Measurements from ENCODE around the gene VTA1. TPM values are rescaled to one million over a fixed set of nuclear protein-coding genes. Genes with fewer than 3 reads are reported as not detected.
A peak's percentile ranks its signal among the peaks of the same experiment; 100 is the strongest.

VTA1 gene
- total and polyA plus RNA-seq, 2 of the 4 experiments (the other 2 are of a cell fraction) = 60.9 to 120 TPM

GRCh38 chr6:142189057-142189456 lies 42.0 kb downstream of the VTA1 start:
- Histone ChIP-seq H3K56ac (ENCODE audit: extremely low read depth, insufficient read depth, low read length) (no peak overlapping the region), H3K4me2 (ENCODE audit: low read depth, low read length) (no peak overlapping the region), H3K4me3 (ENCODE audit: insufficient read depth, low read depth, low read length) (no peak overlapping the region), H3K36me3 (ENCODE audit: control insufficient read depth, insufficient read depth, low read length) (no peaks in the 10 kb centered on the region), H3K27ac (ENCODE audit: insufficient read depth, low read length) (no peak overlapping the region), H3K18ac (ENCODE audit: low read depth, low read length) (no peak overlapping the region), H2AK9ac (replicated peaks; ENCODE audit: low read depth, low read length, poor library complexity) (no peak overlapping the region), H3K27me3 (ENCODE audit: control insufficient read depth, insufficient read depth, low read length) (no peaks in the 10 kb centered on the region), H4K20me1 (ENCODE audit: insufficient read depth, low read length) (no peaks in the 10 kb centered on the region), H3K79me1 (ENCODE audit: low read depth in 1 of 2, low read length in 2 of 2) (peaks cover 5 to 18% of the 10 kb centered on the region in 2 experiments; a peak in 3 of 4 replicates), H2AFZ (replicated peaks; ENCODE audit: low read length, poor library complexity) (no peak overlapping the region), H4K5ac (ENCODE audit: low read depth, low read length) (no peak overlapping the region), H2BK120ac (ENCODE audit: low read depth, low read length) (no peak overlapping the region), H3K23ac (ENCODE audit: low read depth, low read length) (no peak overlapping the region), H4K91ac (ENCODE audit: insufficient read depth, low read depth, low read length) (no peak overlapping the region), H3K9me1 (ENCODE audit: insufficient read depth, low read length) (peaks cover 2% of the 10 kb centered on the region; the same call in 1 of the 2 replicates), H3K14ac (replicated peaks; ENCODE audit: low read depth, low read length) (no peak overlapping the region), H2BK15ac (ENCODE audit: low read depth, low read length) (no peak overlapping the region), H3K4ac (ENCODE audit: low read depth, low read length) (no peak overlapping the region), H3K9ac (ENCODE audit: low read depth, low read length) (no peak overlapping the region), H3K4me1 (ENCODE audit: control insufficient read depth, insufficient read depth, low read length) (peaks cover 2% of the 10 kb centered on the region; the same call in 1 of the 2 replicates), H2BK20ac (ENCODE audit: low read depth, low read length) (no peak overlapping the region), H2BK5ac (ENCODE audit: low read depth, low read length, poor library complexity, severe bottlenecking) (no peak overlapping the region), H3K9me3 (ENCODE audit: control insufficient read depth, insufficient read depth, low read length) (no peaks in the 10 kb centered on the region), H2AK5ac (ENCODE audit: low read depth, low read length) (no peak overlapping the region), H4K8ac (ENCODE audit: low read depth in 2 of 2, low read length in 2 of 2) (no peak overlapping the region)
- intact Hi-C loops (cut with micrococcal nuclease) (no loop called here), in situ Hi-C loops (cut with MboI; ENCODE audit: low sequenced_read_pairs) (no loop called here), dilution Hi-C loops (cut with HindIII; ENCODE audit: low sequenced_read_pairs, unreplicated experiment) (no loop called here)
- BruUV-seq (replicated peaks) = no TSS peak
- TF ChIP-seq SMC3 (IDR thresholded peaks at IDR 0.05; ENCODE audit: low read depth, low read length) = no peak
- POLR2A ChIA-PET (ENCODE audit: unreplicated experiment) = no interaction called here
- ATAC-seq (ENCODE audit: low read depth) = no peak
- CTCF ChIA-PET = interaction anchor here (0.6 kb wide), 1 partner anchor 42 kb away, joined by 6 read pairs; the partner anchor contains the start of gene NMBR
- WGBS, 2 experiments (ENCODE audit: extremely low coverage in 2 of 2, insufficient read length in 1 of 2) = no CpG with 5 or more reads among the region's 2 CpGs
- peak; percentile 12 for DNase-seq

All from IMR-90 (cell line).